Dendritic cell treated with granulocyte-macrophage colony-stimulating factor and Interleukin-4, amounts not matched to agents 40 ng/mL and 50 ng/mL, for 4 days (primary cell): Measurements from ENCODE around the gene CDH2.
"Not testable (repeated sequence)": the region's sequence is repeated elsewhere in the genome, so short reads cannot be mapped to it uniquely, and the experiment has no call there.

Experiments used
- H3K27ac Mint-ChIP-seq: one replicate; pipeline ENCODE4 v1.8.0; 2022; ENCODE audit warnings: mild to moderate bottlenecking, mixed read lengths
- H3K27me3 Mint-ChIP-seq: one replicate; pipeline ENCODE4 v1.8.0; 2022; ENCODE audit warnings: mild to moderate bottlenecking, mixed read lengths
- H3K36me3 Mint-ChIP-seq: one replicate; pipeline ENCODE4 v1.8.0; 2022; ENCODE audit warnings: low read depth, mixed read lengths
- H3K4me1 Mint-ChIP-seq: one replicate; pipeline ENCODE4 v1.8.0; 2022; ENCODE audit warnings: low read depth, mixed read lengths
- H3K4me3 Mint-ChIP-seq: one replicate; pipeline ENCODE4 v1.8.0; 2022; ENCODE audit warnings: mild to moderate bottlenecking, moderate library complexity, mixed read lengths
- H3K9me3 Mint-ChIP-seq: one replicate; pipeline ENCODE4 v1.8.0; 2022; ENCODE audit warnings: mixed read lengths
- intact Hi-C: fragments of 100-400 bp; cut with micrococcal nuclease; formaldehyde crosslinking; loops from one replicate; pipeline ENCODE4 v1.15.0; 2022

The CDH2 gene

GRCh38 chr18:27922780-27923179 lies 254.2 kb downstream of the CDH2 start:
- Mint-ChIP-seq H3K27ac (no peak overlapping the region), H3K9me3 (no peaks in the 10 kb centered on the region), H3K4me1 (no peaks in the 10 kb centered on the region), H3K27me3 (no peaks in the 10 kb centered on the region), H3K4me3 (no peak overlapping the region), H3K36me3 (no peaks in the 10 kb centered on the region)
- intact Hi-C loops: no loop called here

GRCh38 chr18:27921904-27922751 lies 254.8 kb downstream of the CDH2 start:
- Mint-ChIP-seq H3K27ac (no peak overlapping the region), H3K4me3 (no peak overlapping the region), H3K9me3 (no peaks in the 10 kb centered on the region), H3K27me3 (no peaks in the 10 kb centered on the region), H3K36me3 (no peaks in the 10 kb centered on the region), H3K4me1 (no peaks in the 10 kb centered on the region)
- intact Hi-C loops: no loop called here

- Mint-ChIP-seq H3K4me3 (no peak overlapping the region), H3K27ac (no peak overlapping the region), H3K9me3 (no peaks in the 10 kb centered on the region), H3K4me1 (no peaks in the 10 kb centered on the region), H3K27me3 (no peaks in the 10 kb centered on the region), H3K36me3 (no peaks in the 10 kb centered on the region)
- intact Hi-C loops: no loop called here
Observed at GRCh38 chr18:27921392-27921791, 255.5 kb downstream of the CDH2 start.

GRCh38 chr18:27920836-27921235 lies 256.1 kb downstream of the CDH2 start:
- Mint-ChIP-seq H3K36me3 (no peaks in the 10 kb centered on the region), H3K4me3 (no peak overlapping the region), H3K9me3 (no peaks in the 10 kb centered on the region), H3K4me1 (no peaks in the 10 kb centered on the region), H3K27me3 (no peaks in the 10 kb centered on the region), H3K27ac (no peak overlapping the region)
- intact Hi-C loops: no loop called here

- H3K36me3 Mint-ChIP-seq, intact Hi-C loops, H3K27ac Mint-ChIP-seq, H3K27me3 Mint-ChIP-seq, H3K4me1 Mint-ChIP-seq, H3K4me3 Mint-ChIP-seq: not testable (repeated sequence)
- H3K9me3 Mint-ChIP-seq: peaks cover 51% of the 10 kb centered on the region
Observed at GRCh38 chr18:27906189-27906588, 270.7 kb downstream of the CDH2 start.

GRCh38 chr18:27903906-27904305 lies 273.0 kb downstream of the CDH2 start:
- H3K27ac Mint-ChIP-seq: no peak overlapping the region

GRCh38 chr18:27901424-27902226 lies 275.3 kb downstream of the CDH2 start:
- no peak overlapping the region for H3K4me3 Mint-ChIP-seq
- no peaks in the 10 kb centered on the region for H3K27me3 Mint-ChIP-seq
- H3K36me3 Mint-ChIP-seq: no peaks in the 10 kb centered on the region
- H3K27ac Mint-ChIP-seq: no peak overlapping the region
- intact Hi-C loops: no loop called here
- peaks cover 38% of the 10 kb centered on the region for H3K9me3 Mint-ChIP-seq
- H3K4me1 Mint-ChIP-seq: no peaks in the 10 kb centered on the region

More at GRCh38 chr18:27903906-27904305, 273.0 kb downstream of the CDH2 start:
- no peaks in the 10 kb centered on the region for H3K4me1 Mint-ChIP-seq
- intact Hi-C loops: no loop called here
- peaks cover 51% of the 10 kb centered on the region for H3K9me3 Mint-ChIP-seq
- no peak overlapping the region for H3K4me3 Mint-ChIP-seq
- H3K36me3 Mint-ChIP-seq: no peaks in the 10 kb centered on the region
- no peaks in the 10 kb centered on the region for H3K27me3 Mint-ChIP-seq
